Endothelial cell of umbilical vein (primary cell): ENCODE results near the gene ADCY7. TPM values are rescaled to one million over a fixed set of nuclear protein-coding genes. Genes with fewer than 3 reads are reported as not detected.

ENCODE experiments used
- BruUV-seq: library from RNA; stranded (reverse); fragments of 400-500 nt; replicated peaks from 2 replicates; lab custom pipeline; 2021; lab: Mats Ljungman, UMichigan
- CTCF ChIA-PET: fragments of 300-600, 350-600 bp; sonication (Branson Sonifier 250); formaldehyde crosslinking; loops from one replicate; lab custom pipeline; 2021; ENCODE audit warnings: antibody characterized with exemption, inconsistent platforms; lab: Charles Lee
- POLR2A ChIA-PET: fragments of 300-600, 350-600 bp; sonication (Branson Sonifier 250); formaldehyde crosslinking; loops from one replicate; lab custom pipeline; 2021; ENCODE audit warnings: antibody characterized with exemption, inconsistent platforms; lab: Charles Lee
- DNase-seq: peaks from one replicate; pipeline ENCODE4 v3.0.0-alpha.2; 2011; ENCODE audit warnings: low read depth, low spot score
- FAIRE-seq: peaks from 2 replicates; lab custom pipeline; 2011; peaks lifted over from hg19 to GRCh38; lab: Jason Lieb, UNC
- H2AFZ ChIP-seq: 2 replicates; pipeline ENCODE4 v1.6.0; 2012; ENCODE audit warnings: low read depth, low read length, control low read depth, inconsistent platforms
- H3K27ac ChIP-seq: 2 replicates; pipeline ENCODE4 v1.5.1; 2011; ENCODE audit warnings: low read depth, mild to moderate bottlenecking, control low read depth, low read length, moderate library complexity; ENCODE audit not compliant: insufficient read depth
- H3K27me3 ChIP-seq, 2 experiments: 2 replicates each; pipeline versions ENCODE4 v1.6.0 to v1.6.1; 2011; ENCODE audit warnings: low read length in 2 of 2, mixed read lengths in 1 of 2; ENCODE audit not compliant: control insufficient read depth in 2 of 2, insufficient read depth in 2 of 2
- H3K36me3 ChIP-seq, 2 experiments: 2 replicates in 1 of 2; 3 replicates in 1 of 2; pipeline ENCODE4 v1.5.1; 2011; ENCODE audit warnings: low read length in 2 of 2, mild to moderate bottlenecking in 1 of 2, moderate library complexity in 1 of 2; ENCODE audit not compliant: control insufficient read depth in 2 of 2, insufficient read depth in 2 of 2; ENCODE audit errors: extremely low read depth in 1 of 2
- H3K4me1 ChIP-seq: 3 replicates; pipeline ENCODE4 v1.5.1; 2011; ENCODE audit warnings: mild to moderate bottlenecking, low read length; ENCODE audit not compliant: control insufficient read depth, insufficient read depth; ENCODE audit errors: extremely low read depth
- H3K4me2 ChIP-seq: 2 replicates; pipeline ENCODE4 v1.6.1; 2011; ENCODE audit warnings: low read length, control low read depth, mixed read lengths; ENCODE audit not compliant: insufficient read depth
- H3K4me3 ChIP-seq, 3 experiments: fragments of 200-600 bp in 1 of 3; sonication (generic), shearing (Covaris generic) in 1 of 3; replicated peaks in 1 of 3; 2 replicates each; pipeline ENCODE4 v1.5.1; 2011 to 2016; ENCODE audit warnings: control low read depth in 3 of 3, low read length in 3 of 3, mild to moderate bottlenecking in 2 of 3, inconsistent platforms in 1 of 3, low read depth in 1 of 3, moderate library complexity in 1 of 3; ENCODE audit not compliant: insufficient read depth in 1 of 3
- H3K79me2 ChIP-seq: 2 replicates; pipeline ENCODE4 v1.6.0; 2012; ENCODE audit warnings: low read length, inconsistent platforms; ENCODE audit not compliant: control insufficient read depth, insufficient read depth
- H3K9ac ChIP-seq: replicated peaks from 2 replicates; pipeline ENCODE3; 2011; ENCODE audit warnings: low read length, control low read depth; ENCODE audit not compliant: insufficient read depth; ENCODE audit errors: extremely low read depth
- H3K9me1 ChIP-seq: replicated peaks from 3 replicates; pipeline ENCODE4 v1.6.0; 2011; ENCODE audit warnings: mild to moderate bottlenecking, low read length; ENCODE audit not compliant: control insufficient read depth, insufficient read depth; ENCODE audit errors: extremely low read depth
- H3K9me3 ChIP-seq: replicated peaks from 2 replicates; pipeline ENCODE4 v1.5.1; 2012; ENCODE audit warnings: low read length, inconsistent platforms; ENCODE audit not compliant: control insufficient read depth, insufficient read depth
- H4K20me1 ChIP-seq: replicated peaks from 2 replicates; pipeline ENCODE3; 2011; ENCODE audit warnings: mild to moderate bottlenecking, low read length; ENCODE audit not compliant: control insufficient read depth, insufficient read depth; ENCODE audit errors: extremely low read depth
- CTCF ChIP-seq, 2 donors: IDR thresholded peaks; 1 replicate in 1 of 2; 2 replicates in 1 of 2; pipeline ENCODE4 v1.5.1; 2011; ENCODE audit warnings: low read length in 2 of 2, mild to moderate bottlenecking in 2 of 2, moderate library complexity in 2 of 2, control low read depth in 1 of 2, inconsistent platforms in 1 of 2, low read depth in 1 of 2; ENCODE audit not compliant: insufficient read depth in 1 of 2; ENCODE audit errors: extremely low read depth in 1 of 2
- EZH2 ChIP-seq: IDR thresholded peaks from 2 replicates; pipeline ENCODE4 v1.6.1; 2012; ENCODE audit warnings: borderline replicate concordance, low read depth, mild to moderate bottlenecking, moderate library complexity, low read length, inconsistent platforms; ENCODE audit not compliant: severe bottlenecking
- FOS ChIP-seq: IDR thresholded peaks from 2 replicates; pipeline ENCODE4 v1.6.1; 2011; ENCODE audit warnings: mild to moderate bottlenecking, low read length, moderate library complexity, borderline replicate concordance; ENCODE audit not compliant: insufficient read depth
- JUN ChIP-seq: IDR thresholded peaks from 2 replicates; pipeline ENCODE4 v1.6.1; 2011; ENCODE audit warnings: borderline replicate concordance, low read depth; ENCODE audit not compliant: insufficient read length, insufficient read depth
- dilution Hi-C: fragments of 300-500 bp; cut with MboI; formaldehyde crosslinking; loops from one replicate; pipeline ENCODE4 v1.15.0; 2019; ENCODE audit warnings: low sequenced_read_pairs; ENCODE audit not compliant: extremely low pct_ligation_motif_present
- intact Hi-C: fragments of 100-400 bp; cut with micrococcal nuclease; formaldehyde crosslinking; loops from one replicate; pipeline ENCODE4 v1.10.0; 2022
- polyA plus RNA-seq, 4 experiments: library from polyadenylated mRNA; depleted of rRNA in 3 of 4; stranded (reverse) in 3 of 4; unstranded in 1 of 4; fragments of >200 nt; gene quantifications; 2 replicates each; pipeline versions ENCODE4 v1.2.1 to v1.2.3, GENCODE V29; 2011 to 2012; ENCODE audit warnings: missing spikeins in 1 of 4
- total RNA-seq: library from RNA; stranded (reverse); gene quantifications from 2 replicates; pipeline ENCODE4 v1.2.3, GENCODE V29; 2021

Gene ADCY7
- total and polyA plus RNA-seq, 2 donors (not counting 3 experiments of a cell fraction or from before 2014, with no cell fraction given): 3.5 to 9.3 TPM

- CTCF ChIA-PET: interaction anchor here (0.7 to 2.3 kb wide), 6 partner anchors 9 to 561 kb away, joined by 3 to 14 read pairs (median 7); partner anchors contain the start of gene HEATR3
- no peaks in the 10 kb centered on the region for H3K79me2 ChIP-seq
- peak overlapping the region; percentile 46 to 79 (median 64) for H3K4me3 ChIP-seq
- DNase-seq (peak; percentile 16), FAIRE-seq (peak; percentile 70)
- H3K4me2 ChIP-seq: peak overlapping the region; percentile 69
- peak overlapping the region; percentile 46 for H3K9ac ChIP-seq
- H3K4me1 ChIP-seq: peaks cover 9% of the 10 kb centered on the region
- no peaks in the 10 kb centered on the region for H4K20me1 ChIP-seq
- BruUV-seq: no TSS peak
- POLR2A ChIA-PET: no interaction called here
- H3K27me3 ChIP-seq: peaks cover 3% of the 10 kb centered on the region in 2 experiments
- TF ChIP-seq JUN (no peak), CTCF (IDR thresholded peaks at IDR 0.05; ENCODE audit: extremely low read depth in 1 of 2, insufficient read depth in 1 of 2, low read depth in 1 of 2, low read length in 2 of 2) (peak in 1 of 2 donors; percentile 18), FOS (peak; percentile 32), EZH2 (no peak)
- H3K9me3 ChIP-seq: no peaks in the 10 kb centered on the region
- H2AFZ ChIP-seq: peak overlapping the region; percentile 91
- dilution Hi-C loops: no loop called here
- H3K27ac ChIP-seq: no peak overlapping the region
- intact Hi-C loops: loop anchor here (1.0 to 2.0 kb wide), 4 partner anchors 21 to 420 kb away; partner anchors contain the start of gene ADCY7
- H3K36me3 ChIP-seq: no peaks in the 10 kb centered on the region
- no peaks in the 10 kb centered on the region for H3K9me1 ChIP-seq
Measured at GRCh38 chr16:50245417-50246298, 20.7 kb upstream of the ADCY7 start.
